ENCODE data around the gene FMNL1. TPM values are rescaled to one million over a fixed set of nuclear protein-coding genes. Genes with fewer than 3 reads are reported as not detected.

FMNL1 gene
- total and polyA plus RNA-seq, 12 donors: 5.3 to 28.7 (median 9.8) TPM

DNA sequence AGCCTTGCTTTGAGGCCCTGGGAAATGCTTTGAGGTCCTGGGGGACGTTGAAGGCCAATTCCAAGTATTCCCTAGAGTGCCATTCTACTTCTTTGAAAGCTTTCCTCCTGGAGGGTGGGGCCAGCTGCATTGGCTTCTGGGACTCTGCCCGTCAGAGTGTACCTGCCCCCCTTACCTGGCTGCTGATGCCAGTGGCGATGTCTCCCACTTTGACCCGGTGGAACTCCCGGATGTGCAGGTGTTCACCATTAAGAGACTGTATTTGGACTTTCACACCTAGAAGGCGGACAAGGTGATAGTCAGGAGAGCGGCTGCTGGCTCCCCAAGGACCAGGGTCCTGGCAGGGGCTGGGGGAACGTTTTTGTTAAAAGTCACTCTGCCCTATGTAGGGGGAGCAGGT lies 43.3 kb downstream of the FMNL1 start:
- TF ChIP-seq, protein P1, sequence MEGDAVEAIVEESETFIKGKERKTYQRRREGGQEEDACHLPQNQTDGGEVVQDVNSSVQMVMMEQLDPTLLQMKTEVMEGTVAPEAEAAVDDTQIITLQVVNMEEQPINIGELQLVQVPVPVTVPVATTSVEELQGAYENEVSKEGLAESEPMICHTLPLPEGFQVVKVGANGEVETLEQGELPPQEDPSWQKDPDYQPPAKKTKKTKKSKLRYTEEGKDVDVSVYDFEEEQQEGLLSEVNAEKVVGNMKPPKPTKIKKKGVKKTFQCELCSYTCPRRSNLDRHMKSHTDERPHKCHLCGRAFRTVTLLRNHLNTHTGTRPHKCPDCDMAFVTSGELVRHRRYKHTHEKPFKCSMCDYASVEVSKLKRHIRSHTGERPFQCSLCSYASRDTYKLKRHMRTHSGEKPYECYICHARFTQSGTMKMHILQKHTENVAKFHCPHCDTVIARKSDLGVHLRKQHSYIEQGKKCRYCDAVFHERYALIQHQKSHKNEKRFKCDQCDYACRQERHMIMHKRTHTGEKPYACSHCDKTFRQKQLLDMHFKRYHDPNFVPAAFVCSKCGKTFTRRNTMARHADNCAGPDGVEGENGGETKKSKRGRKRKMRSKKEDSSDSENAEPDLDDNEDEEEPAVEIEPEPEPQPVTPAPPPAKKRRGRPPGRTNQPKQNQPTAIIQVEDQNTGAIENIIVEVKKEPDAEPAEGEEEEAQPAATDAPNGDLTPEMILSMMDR (IDR thresholded peaks at IDR 0.05): no peak
- H3K4me3 ChIP-seq: no peak overlapping the region
- 84 to 86% methylated on average over 8 of the region's 8 CpGs for WGBS, 2 donors
- H3K27ac ChIP-seq: no peak overlapping the region
- no peaks in the 10 kb centered on the region for H3K9me3 ChIP-seq
- intact Hi-C loops (cut with DNase I): no loop called here
- H3K4me1 ChIP-seq: peaks cover 12 to 47% (median 33%) of the 10 kb centered on the region in 9 donors
- H3K27me3 ChIP-seq: no peaks in the 10 kb centered on the region
- no peak for ATAC-seq
- H3K36me3 ChIP-seq: peaks cover 3 to 74% (median 49%) of the 10 kb centered on the region in 9 donors
- DNase-seq: no peak

DNA sequence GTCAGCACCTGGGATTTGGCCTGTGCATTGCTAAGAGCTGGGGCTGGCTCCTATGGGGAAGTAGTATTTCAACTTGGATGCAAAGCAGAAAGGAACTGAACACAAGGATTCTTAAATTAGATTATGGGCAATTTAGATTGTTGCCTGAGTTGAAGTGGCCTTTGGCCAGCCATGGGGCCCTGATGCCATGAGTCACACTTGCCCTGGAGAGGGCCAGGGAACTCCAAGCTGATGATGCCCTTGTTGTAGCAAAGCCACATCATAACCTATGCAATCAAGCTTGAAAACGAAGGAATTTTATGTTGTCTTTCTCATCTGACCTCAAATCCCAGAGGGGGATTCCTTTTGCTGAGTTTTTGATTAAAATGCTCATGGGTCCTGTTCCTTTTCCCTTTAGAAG lies 44.1 kb downstream of the FMNL1 start:
- DNase-seq: no peak
- no peak overlapping the region for H3K4me3 ChIP-seq
- no peak for ATAC-seq
- TF ChIP-seq, protein P1 (IDR thresholded peaks at IDR 0.05): no peak
- H3K27me3 ChIP-seq: no peaks in the 10 kb centered on the region
- peaks cover 3 to 82% (median 57%) of the 10 kb centered on the region in 9 donors for H3K36me3 ChIP-seq
- intact Hi-C loops (cut with DNase I): no loop called here
- peaks cover 12 to 43% (median 29%) of the 10 kb centered on the region in 9 donors for H3K4me1 ChIP-seq
- 63 to 73% methylated on average over 1 of the region's 1 CpG for WGBS, 2 donors
- peak overlapping the region in 1 of 10 donors; percentile 28 for H3K27ac ChIP-seq
- no peaks in the 10 kb centered on the region for H3K9me3 ChIP-seq

DNA sequence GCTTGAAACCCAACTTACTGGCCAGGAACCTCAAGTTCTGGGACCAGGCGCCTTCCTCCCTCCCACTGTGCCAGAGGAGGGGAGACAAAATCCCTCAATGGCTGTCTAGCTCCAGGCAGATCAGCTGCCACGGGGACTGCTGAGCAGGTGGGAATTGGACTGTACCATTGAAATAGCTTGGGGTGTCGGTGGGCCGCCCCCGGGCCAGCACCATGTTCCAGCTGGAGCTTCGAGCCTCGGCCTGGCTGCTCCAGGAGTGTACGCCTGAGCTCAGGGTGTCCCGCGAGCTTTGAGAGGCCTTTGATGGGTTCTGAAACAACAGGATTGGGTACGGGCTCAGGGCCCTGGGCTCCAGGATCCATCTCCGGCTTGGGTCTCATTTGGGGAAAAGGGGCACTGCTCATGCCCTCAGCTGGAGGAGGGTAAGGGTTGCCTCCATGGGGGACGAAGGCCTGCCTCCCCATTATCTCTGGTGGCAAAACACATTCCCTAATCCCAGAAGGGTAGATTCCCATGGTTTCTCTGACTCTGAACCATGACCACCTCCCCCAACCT lies 44.8 kb downstream of the FMNL1 start:
- intact Hi-C loops (cut with DNase I): no loop called here
- no peak for DNase-seq
- peaks cover 3 to 88% (median 57%) of the 10 kb centered on the region in 9 donors for H3K36me3 ChIP-seq
- H3K9me3 ChIP-seq: no peaks in the 10 kb centered on the region
- H3K4me1 ChIP-seq: peaks cover 12 to 37% (median 24%) of the 10 kb centered on the region in 9 donors
- no peak overlapping the region for H3K4me3 ChIP-seq
- TF ChIP-seq, protein P1 (IDR thresholded peaks at IDR 0.05): no peak
- WGBS, 2 donors: 89 to 94% methylated on average over 13 of the region's 13 CpGs
- ATAC-seq: no peak
- peak overlapping the region in 1 of 10 donors; percentile 28 for H3K27ac ChIP-seq
- H3K27me3 ChIP-seq: no peaks in the 10 kb centered on the region

DNA sequence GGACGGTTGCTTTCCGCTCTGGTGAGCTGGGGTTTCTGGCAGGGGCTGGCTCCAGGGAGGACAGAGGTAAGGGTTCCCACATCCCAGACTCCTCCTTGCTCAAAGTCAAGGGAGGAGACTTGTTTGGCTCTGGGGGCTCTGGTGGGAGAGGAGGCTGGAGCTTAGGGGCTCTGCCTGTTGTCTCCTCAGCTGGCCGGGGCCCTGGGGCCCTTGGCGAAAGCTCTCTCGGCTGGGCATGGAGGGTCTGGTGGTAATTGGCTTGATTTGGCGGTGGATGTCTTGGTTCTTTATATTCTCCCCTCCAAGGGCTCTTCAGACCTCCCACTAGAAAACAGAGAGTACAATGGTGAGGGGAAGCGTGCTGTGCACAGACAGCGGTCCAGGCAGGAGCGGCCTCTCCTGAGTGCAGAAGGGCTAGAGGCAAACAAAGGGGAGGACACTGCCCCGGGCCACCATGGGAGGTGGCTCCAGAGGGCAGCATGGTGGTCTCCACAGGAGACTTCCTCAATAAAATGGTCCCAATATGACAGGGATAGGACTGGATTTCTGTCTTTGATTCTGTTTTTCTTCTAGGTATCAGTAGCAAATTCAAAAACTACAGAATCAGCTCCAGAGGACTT lies 45.9 kb downstream of the FMNL1 start:
- 93 to 94% methylated on average over 10 of the region's 10 CpGs for WGBS, 2 donors
- no peaks in the 10 kb centered on the region for H3K9me3 ChIP-seq
- TF ChIP-seq, protein P1 (IDR thresholded peaks at IDR 0.05): no peak
- peaks cover 3 to 99% (median 64%) of the 10 kb centered on the region in 9 donors for H3K36me3 ChIP-seq
- peaks cover 6 to 26% (median 13%) of the 10 kb centered on the region in 9 donors for H3K4me1 ChIP-seq
- H3K27me3 ChIP-seq: no peaks in the 10 kb centered on the region
- DNase-seq: no peak
- no peak for ATAC-seq
- H3K27ac ChIP-seq: no peak overlapping the region
- intact Hi-C loops (cut with DNase I): no loop called here
- H3K4me3 ChIP-seq: no peak overlapping the region
